GM19025 (cell line): ENCODE data around the gene DHX30.

Experiments used
- ATAC-seq: cut with Tn5 transposase; IDR thresholded peaks from one replicate; pipeline ENCODE4 v1.9.1; 2021; ENCODE audit warnings: mild to moderate bottlenecking, low read depth, moderate library complexity; ENCODE audit not compliant: unreplicated experiment

DHX30 gene

DNA sequence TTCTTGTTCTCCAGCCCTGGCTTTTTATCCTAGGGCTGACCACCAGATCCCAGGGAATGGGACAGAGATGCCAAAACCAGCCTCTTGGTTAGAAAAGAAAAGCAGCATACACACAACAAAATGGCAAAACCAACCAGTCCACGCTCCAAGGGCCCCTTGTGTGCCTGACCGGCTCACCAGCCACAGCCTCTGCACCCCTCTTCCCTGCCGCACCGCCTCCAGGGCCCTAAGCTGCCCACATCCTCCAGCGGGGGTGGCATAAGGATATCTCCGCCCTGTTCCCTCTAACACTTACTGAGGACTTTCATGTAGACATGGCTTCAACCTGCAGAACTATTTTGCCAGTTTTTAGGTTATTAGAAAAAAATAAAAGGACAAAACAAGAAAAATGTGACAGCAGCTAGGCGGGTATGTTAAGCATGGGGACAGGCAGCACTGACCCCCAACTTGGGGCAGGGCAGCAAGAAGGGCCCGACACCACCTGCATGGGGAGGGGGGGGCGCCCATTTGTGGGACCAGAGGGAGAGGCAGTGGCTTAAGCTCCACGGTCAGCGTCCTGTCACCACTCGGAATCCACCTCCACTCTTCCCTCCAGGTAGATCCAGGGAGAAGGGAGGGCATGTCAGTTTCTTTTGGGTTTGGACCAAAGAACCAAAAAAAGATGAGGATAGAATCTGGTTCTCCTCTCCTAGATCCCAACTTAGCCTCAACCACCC lies 49.1 kb downstream of the DHX30 start:
- ATAC-seq = no peak

DNA sequence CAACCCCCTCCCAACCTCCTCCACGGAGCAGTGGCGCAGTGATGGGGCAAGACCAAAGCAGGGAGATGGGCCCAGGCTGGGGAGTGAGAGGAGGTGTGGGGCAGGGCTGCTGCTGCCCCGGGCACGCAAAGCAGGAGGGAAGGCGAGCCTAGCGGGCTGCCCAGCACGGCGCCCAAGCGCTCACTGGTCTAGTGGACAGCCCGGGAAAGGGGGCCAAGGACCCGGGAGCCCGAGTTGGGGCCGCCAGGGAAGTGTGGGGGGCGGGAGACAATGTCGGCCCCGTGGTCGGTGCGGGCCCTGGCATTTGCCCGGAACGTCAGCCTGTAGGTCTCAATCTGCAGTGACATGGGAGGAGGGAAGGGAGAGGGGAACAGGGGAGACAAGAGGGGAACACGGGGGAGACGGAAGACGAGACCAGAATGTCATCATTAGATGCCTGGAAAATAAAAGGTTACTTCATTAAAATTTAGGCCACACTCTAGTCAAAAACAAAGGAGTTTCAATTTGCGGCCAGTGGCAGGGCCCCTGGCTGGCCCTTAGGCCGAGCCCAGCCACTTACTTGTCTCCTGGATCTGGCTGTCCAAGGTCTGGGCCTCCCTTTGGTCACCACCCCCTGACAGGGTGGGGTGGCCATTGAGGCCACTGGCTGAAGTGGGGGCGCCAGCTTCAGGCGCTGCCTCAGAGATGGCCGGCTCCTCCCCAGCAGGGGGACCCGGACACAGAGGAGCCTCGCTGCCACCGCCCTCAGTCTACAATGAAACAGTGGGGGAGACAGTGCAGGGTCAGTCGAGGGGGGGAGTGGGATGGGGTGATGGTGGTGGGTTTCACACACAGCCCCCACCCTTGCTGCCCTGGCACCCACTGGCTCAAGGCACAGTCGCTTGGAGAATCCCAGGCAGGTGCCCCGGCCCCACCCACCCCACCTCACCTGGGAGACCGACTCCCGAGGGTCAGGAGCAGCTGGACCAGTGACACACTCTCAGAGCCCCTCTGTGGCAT lies 50.0 kb downstream of the DHX30 start:
- ATAC-seq = no peak

DNA sequence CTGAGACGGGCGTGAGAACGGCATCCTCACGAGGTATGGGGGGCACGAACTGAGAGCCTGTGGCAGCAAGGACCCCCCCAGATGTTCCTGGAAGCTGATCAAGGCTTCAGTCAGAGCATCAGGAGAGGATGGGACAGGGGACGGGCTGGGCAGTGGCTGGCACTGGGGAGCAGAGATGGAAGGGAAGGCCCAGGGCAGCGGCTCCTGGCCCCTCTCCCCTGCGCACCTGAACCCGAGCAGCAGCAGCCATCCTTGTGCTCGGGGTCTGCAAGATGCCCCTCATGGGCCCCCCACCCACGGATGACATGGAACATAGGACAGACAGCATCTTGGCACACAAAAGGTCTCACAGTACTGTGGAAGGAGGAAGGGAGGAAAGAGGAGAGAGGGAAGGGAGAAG lies 51.3 kb downstream of the DHX30 start:
- ATAC-seq = no peak

DNA sequence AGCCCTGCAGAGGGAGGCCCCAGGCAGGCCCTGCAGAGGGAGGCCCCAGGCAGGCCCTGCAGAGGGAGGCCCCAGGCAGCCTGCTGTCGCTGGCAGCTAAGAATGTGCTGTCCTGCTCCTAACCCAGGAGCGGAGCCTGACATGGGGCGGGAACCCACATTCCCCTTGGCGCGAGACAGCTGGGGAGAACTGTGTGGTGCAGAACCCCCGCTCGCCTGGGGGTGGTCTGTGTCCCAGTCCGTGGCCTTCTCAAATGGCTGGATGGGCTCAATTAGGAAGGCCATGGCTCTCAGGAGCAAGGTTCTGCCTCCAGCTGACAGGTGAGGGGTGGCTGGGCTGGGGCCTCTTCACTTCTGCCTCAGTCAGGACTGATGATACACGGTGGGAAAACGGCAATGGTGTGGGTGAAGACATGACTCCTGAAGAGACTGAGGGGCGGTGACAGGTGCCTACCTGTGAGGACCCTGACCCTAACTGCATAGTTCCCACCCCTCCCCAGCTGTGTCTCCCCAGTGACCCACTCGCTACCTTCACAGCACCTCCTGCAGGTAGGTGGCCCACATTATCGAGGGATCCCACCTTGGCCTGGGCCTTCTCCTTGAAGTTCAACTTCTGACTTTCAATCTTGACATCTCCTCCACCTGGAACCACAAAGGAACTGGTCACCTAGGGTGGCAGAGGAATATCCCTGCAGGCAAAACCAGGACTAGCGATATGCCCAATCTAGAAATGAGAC lies 52.0 kb downstream of the DHX30 start:
- no peak for ATAC-seq

- no peak for ATAC-seq
Observed at GRCh38 chr3:47855461-47856383, 52.8 kb downstream of the DHX30 start.

DNA sequence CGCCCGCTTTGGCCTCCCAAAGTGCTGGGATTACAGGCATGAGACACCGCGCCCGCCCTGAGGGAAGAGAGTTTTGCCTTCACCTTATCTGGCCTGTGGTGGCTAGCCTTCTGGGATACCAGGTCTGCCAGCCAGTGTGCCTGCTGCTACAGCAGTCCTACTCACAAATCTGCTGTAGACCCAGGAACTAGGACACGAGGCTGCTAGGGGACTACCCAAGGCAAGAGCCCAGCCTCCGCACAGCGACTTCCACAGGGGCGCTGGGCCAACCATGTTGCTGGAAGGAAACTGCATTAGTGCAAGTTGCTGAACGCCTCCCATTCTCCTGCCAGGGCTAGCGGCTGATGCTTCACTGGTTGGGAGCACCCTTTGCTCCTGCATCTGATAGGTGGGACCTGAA lies 53.7 kb downstream of the DHX30 start:
- no peak for ATAC-seq

- no peak for ATAC-seq
Observed at GRCh38 chr3:47857151-47857550, 54.2 kb downstream of the DHX30 start.

DNA sequence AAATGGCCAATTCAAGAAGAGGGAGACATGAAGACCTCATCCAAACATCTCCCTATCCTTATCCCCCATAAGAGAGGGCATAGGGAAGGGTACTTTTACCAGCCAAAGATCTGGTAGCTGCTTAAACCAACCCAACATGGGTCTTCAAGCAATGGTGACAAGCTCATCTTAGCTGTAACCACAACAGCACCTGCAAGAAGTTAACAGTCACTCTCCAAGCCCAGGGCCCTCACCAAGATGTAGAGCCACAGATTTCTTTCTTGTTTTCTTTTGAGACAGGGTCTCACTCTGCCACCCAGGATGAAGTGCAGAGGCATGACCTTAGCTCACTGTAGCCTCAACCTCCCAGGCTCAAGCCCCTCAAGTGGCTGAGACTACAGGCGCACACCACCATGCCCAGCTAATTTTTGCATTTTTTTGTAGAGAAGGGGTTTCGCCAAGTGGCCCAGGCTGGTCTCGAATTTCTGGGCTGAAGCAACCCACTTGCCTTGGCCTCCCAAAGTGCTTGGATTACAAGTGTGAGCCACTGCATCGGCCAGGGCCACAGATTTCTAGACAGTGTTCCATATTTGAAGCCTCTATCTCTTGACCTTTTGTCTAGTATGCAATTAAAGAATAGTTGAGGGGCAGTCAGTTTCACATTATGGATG lies 57.1 kb downstream of the DHX30 start:
- no peak for ATAC-seq

GRCh38 chr3:47863391-47864128 lies 60.6 kb downstream of the DHX30 start:
- ATAC-seq = no peak

GRCh38 chr3:47865192-47865591 lies 62.3 kb downstream of the DHX30 start:
- no peak for ATAC-seq

- ATAC-seq = no peak
Observed at GRCh38 chr3:47867451-47868044, 64.6 kb downstream of the DHX30 start.

DNA sequence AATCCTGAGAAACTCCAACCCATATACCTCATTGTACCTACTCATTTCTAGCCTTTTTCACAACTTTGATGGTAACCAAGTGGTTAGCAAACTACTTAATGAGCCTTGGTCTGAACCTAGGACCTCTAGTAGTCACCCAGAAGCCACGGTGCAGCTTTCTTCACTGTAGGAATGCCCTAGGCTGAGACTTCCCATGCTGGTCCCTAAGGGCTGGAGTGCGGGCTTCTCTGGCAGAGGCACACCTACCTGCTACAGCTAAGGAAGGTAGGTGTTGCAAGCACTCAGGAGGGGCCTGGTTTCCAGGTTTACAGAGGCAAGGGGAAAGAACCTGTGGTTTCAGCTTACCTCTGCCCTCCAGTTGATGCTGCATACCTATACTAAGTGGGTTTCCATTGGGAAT lies 65.4 kb downstream of the DHX30 start:
- no peak for ATAC-seq

GRCh38 chr3:47870156-47870555 lies 67.2 kb downstream of the DHX30 start:
- no peak for ATAC-seq

GRCh38 chr3:47870702-47871260 lies 67.8 kb downstream of the DHX30 start:
- no peak for ATAC-seq

GRCh38 chr3:47871389-47871788 lies 68.5 kb downstream of the DHX30 start:
- no peak for ATAC-seq

GRCh38 chr3:47872916-47873315 lies 70.0 kb downstream of the DHX30 start:
- no peak for ATAC-seq

DNA sequence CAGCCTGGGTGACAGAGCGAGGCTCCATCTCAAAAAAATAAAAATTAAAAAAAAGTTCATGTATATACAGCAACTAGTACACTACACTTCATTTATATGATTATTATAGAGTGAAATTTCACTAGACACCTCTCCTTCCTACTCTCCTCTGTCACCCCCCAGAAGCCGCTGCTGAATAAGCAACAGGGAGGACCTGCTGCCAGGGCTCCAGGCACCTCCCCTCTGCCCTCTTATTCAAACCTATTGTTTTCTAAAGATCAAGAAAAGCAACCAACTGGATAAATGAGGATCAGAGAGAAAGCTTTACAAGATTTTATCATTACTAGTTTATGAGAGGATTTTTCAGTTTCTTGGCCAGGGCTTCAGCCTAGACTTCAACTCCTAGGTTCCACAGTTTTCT lies 71.5 kb downstream of the DHX30 start:
- no peak for ATAC-seq

GRCh38 chr3:47874913-47875312 lies 72.0 kb downstream of the DHX30 start:
- no peak for ATAC-seq
